Karpas-422 (cell line): Measurements from ENCODE around the gene GALNT13. TPM values are rescaled to one million over a fixed set of nuclear protein-coding genes. Genes with fewer than 3 reads are reported as not detected.

Experiments used
- DNase-seq: peaks from one replicate; pipeline ENCODE4 v3.0.0-alpha.2; 2015
- H2AFZ ChIP-seq: fragments of 200-600 bp; sonication (generic); 2 replicates; pipeline ENCODE4 v1.6.1; 2014; ENCODE audit warnings: antibody characterized with exemption, low read length, mixed read lengths
- H3K27ac ChIP-seq: fragments of 200-600 bp; sonication (generic); 2 replicates; pipeline ENCODE4 v1.5.1; 2014; ENCODE audit warnings: mild to moderate bottlenecking, low read length, moderate library complexity
- H3K27me3 ChIP-seq: fragments of 200-600 bp; sonication (generic); 2 replicates; pipeline ENCODE4 v1.6.1; 2014; ENCODE audit warnings: low read length, mixed read lengths
- H3K36me3 ChIP-seq: fragments of 200-600 bp; sonication (generic); 2 replicates; pipeline ENCODE4 v1.6.1; 2014; ENCODE audit warnings: low read length, mixed read lengths; ENCODE audit not compliant: insufficient read depth
- H3K4me1 ChIP-seq: fragments of 200-600 bp; sonication (generic); 2 replicates; pipeline ENCODE4 v1.6.1; 2014; ENCODE audit warnings: mild to moderate bottlenecking, low read length, mixed read lengths
- H3K4me2 ChIP-seq: fragments of 200-600 bp; sonication (generic); 2 replicates; pipeline ENCODE4 v1.6.1; 2014; ENCODE audit warnings: low read length, low read depth, mild to moderate bottlenecking; ENCODE audit not compliant: poor library complexity, severe bottlenecking
- H3K4me3 ChIP-seq: fragments of 200-600 bp; sonication (generic); 2 replicates; pipeline ENCODE4 v1.5.1; 2014; ENCODE audit warnings: mild to moderate bottlenecking, antibody characterized with exemption, low read length, mixed read lengths
- H3K79me2 ChIP-seq: fragments of 200-600 bp; sonication (generic); 2 replicates; pipeline ENCODE4 v1.6.1; 2014; ENCODE audit warnings: mild to moderate bottlenecking, low read length, mixed read lengths
- H3K9ac ChIP-seq: fragments of 200-600 bp; sonication (generic); 2 replicates; pipeline ENCODE4 v1.6.0; 2014; ENCODE audit warnings: low read length
- H3K9me2 ChIP-seq: fragments of 200-600 bp; sonication (generic), shearing (Covaris generic); replicated peaks from 2 replicates; pipeline ENCODE4 v1.6.0; 2014; ENCODE audit warnings: mild to moderate bottlenecking, low read length, moderate library complexity; ENCODE audit not compliant: insufficient read depth
- H3K9me3 ChIP-seq: fragments of 300-700, 200-600 bp; sonication (generic); 2 replicates; pipeline ENCODE4 v1.6.1; 2014; ENCODE audit warnings: low read length, mixed read lengths
- H4K20me1 ChIP-seq: fragments of 200-600 bp; sonication (generic); 2 replicates; pipeline ENCODE4 v1.6.1; 2014; ENCODE audit warnings: mild to moderate bottlenecking, antibody characterized with exemption, low read length, low read depth; ENCODE audit not compliant: insufficient read depth
- total RNA-seq: library from RNA; depleted of rRNA; stranded (reverse); fragments of >200 nt; shearing (Covaris generic); gene quantifications from 2 replicates; pipeline ENCODE4 v1.2.3, GENCODE V29; 2014; ENCODE audit warnings: low replicate concordance

Gene GALNT13
- total RNA-seq, 1 experiment from 2014 or later: not detected

DNA sequence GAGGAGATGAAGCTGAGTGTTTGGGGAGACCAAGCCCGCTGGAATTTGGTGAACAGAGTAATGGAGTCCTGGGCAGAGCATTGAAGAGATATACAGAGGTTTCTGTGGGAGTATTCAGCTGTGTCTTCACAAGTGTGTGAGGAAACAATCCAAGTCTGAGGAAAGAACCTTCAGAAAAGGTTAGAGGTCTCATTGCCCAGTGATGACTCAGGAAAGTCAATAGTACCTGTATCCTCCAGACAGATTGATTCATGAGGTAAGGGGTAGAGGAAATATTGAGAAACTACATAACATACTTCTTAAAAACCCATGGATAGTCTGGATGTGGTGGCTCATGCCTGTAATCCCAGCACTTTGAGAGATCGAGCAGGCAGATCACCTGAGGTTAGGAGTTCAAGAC lies 392.3 kb downstream of the GALNT13 start:
- no peak overlapping the region for H3K4me2 ChIP-seq
- H3K27me3 ChIP-seq: no peaks in the 10 kb centered on the region
- H3K79me2 ChIP-seq: no peaks in the 10 kb centered on the region
- no peaks in the 10 kb centered on the region for H3K36me3 ChIP-seq
- H4K20me1 ChIP-seq: no peaks in the 10 kb centered on the region
- no peak overlapping the region for H3K9ac ChIP-seq
- H3K9me3 ChIP-seq: peaks cover 12% of the 10 kb centered on the region
- H2AFZ ChIP-seq: no peak overlapping the region
- no peaks in the 10 kb centered on the region for H3K4me1 ChIP-seq
- H3K4me3 ChIP-seq: no peak overlapping the region
- no peak for DNase-seq
- no peak overlapping the region for H3K27ac ChIP-seq
- no peaks in the 10 kb centered on the region for H3K9me2 ChIP-seq

- Histone ChIP-seq H3K9ac (no peak overlapping the region), H3K4me1 (no peaks in the 10 kb centered on the region), H4K20me1 (no peaks in the 10 kb centered on the region), H3K27ac (no peak overlapping the region), H3K4me2 (no peak overlapping the region), H3K9me3 (peaks cover 10% of the 10 kb centered on the region), H3K79me2 (no peaks in the 10 kb centered on the region), H2AFZ (no peak overlapping the region), H3K4me3 (no peak overlapping the region), H3K9me2 (no peaks in the 10 kb centered on the region), H3K36me3 (no peaks in the 10 kb centered on the region), H3K27me3 (no peaks in the 10 kb centered on the region)
- DNase-seq: no peak
Observed at GRCh38 chr2:154267983-154268382, 396.3 kb downstream of the GALNT13 start.

DNA sequence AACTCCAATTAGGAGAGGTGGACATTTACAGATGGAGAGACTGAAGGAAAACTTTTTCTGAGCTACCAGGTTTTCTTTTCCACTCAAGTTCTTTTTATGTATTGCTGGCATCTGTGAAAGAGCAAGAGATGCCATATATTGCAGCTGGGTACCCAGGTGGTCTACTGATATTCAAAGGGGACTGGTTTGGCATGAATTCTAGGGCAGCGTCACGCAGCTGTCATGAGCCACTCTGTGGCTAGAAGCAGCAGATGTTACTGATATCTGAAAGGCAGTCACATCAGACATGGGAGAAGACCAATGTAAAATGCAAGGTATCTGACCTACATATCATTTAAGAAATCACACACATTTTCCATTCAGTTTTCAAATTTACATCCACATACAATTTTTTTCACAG lies 408.8 kb downstream of the GALNT13 start:
- Histone ChIP-seq H3K79me2 (no peaks in the 10 kb centered on the region), H3K27me3 (no peaks in the 10 kb centered on the region), H2AFZ (no peak overlapping the region), H3K9ac (no peak overlapping the region), H3K9me3 (peaks cover 15% of the 10 kb centered on the region; the same call in 1 of the 2 replicates), H3K9me2 (no peaks in the 10 kb centered on the region), H3K4me1 (no peaks in the 10 kb centered on the region), H3K4me3 (no peak overlapping the region), H3K27ac (no peak overlapping the region), H4K20me1 (no peaks in the 10 kb centered on the region), H3K36me3 (no peaks in the 10 kb centered on the region), H3K4me2 (no peak overlapping the region)
- DNase-seq: no peak

GRCh38 chr2:154289870-154290269 lies 418.1 kb downstream of the GALNT13 start:
- peaks cover 11% of the 10 kb centered on the region for H3K9me3 ChIP-seq
- no peak overlapping the region for H3K9ac ChIP-seq
- no peaks in the 10 kb centered on the region for H3K36me3 ChIP-seq
- no peaks in the 10 kb centered on the region for H4K20me1 ChIP-seq
- no peak overlapping the region for H2AFZ ChIP-seq
- H3K27me3 ChIP-seq: no peaks in the 10 kb centered on the region
- no peaks in the 10 kb centered on the region for H3K9me2 ChIP-seq
- H3K4me1 ChIP-seq: no peaks in the 10 kb centered on the region
- no peak overlapping the region for H3K27ac ChIP-seq
- H3K4me3 ChIP-seq: no peak overlapping the region
- no peaks in the 10 kb centered on the region for H3K79me2 ChIP-seq
- H3K4me2 ChIP-seq: no peak overlapping the region
- no peak for DNase-seq

- no peak overlapping the region for H3K4me2 ChIP-seq
- no peaks in the 10 kb centered on the region for H3K36me3 ChIP-seq
- H4K20me1 ChIP-seq: no peaks in the 10 kb centered on the region
- H3K27ac ChIP-seq: no peak overlapping the region
- no peaks in the 10 kb centered on the region for H3K27me3 ChIP-seq
- no peak overlapping the region for H3K9ac ChIP-seq
- H3K79me2 ChIP-seq: no peaks in the 10 kb centered on the region
- no peak overlapping the region for H2AFZ ChIP-seq
- H3K9me3 ChIP-seq: peaks cover 11% of the 10 kb centered on the region
- H3K4me1 ChIP-seq: no peaks in the 10 kb centered on the region
- no peaks in the 10 kb centered on the region for H3K9me2 ChIP-seq
- no peak for DNase-seq
- no peak overlapping the region for H3K4me3 ChIP-seq
Observed at GRCh38 chr2:154291511-154291910, 419.8 kb downstream of the GALNT13 start.

DNA sequence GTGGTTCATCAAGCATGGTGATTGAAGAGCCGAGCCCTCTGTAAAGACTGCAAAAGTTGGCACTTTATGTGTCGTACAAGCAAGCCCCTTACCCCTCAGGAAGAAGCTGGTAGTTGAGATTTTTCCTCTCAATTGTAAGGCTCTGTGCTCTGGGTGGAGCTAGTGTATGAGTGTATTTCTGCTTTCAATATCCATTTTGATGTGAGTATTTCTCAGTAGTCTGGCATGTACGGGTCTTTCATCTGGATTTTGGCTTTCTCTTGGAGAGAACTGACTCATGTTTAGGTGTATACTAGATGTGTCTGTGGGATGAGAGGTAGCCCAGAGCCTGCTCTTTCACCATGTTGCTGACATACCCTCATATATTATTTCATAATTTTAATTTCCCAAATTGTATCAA lies 420.2 kb downstream of the GALNT13 start:
- no peaks in the 10 kb centered on the region for H3K9me2 ChIP-seq
- H3K4me3 ChIP-seq: no peak overlapping the region
- no peaks in the 10 kb centered on the region for H4K20me1 ChIP-seq
- H3K36me3 ChIP-seq: no peaks in the 10 kb centered on the region
- H2AFZ ChIP-seq: no peak overlapping the region
- no peak overlapping the region for H3K4me2 ChIP-seq
- H3K27me3 ChIP-seq: no peaks in the 10 kb centered on the region
- H3K27ac ChIP-seq: no peak overlapping the region
- peaks cover 11% of the 10 kb centered on the region for H3K9me3 ChIP-seq
- H3K9ac ChIP-seq: no peak overlapping the region
- no peak for DNase-seq
- no peaks in the 10 kb centered on the region for H3K79me2 ChIP-seq
- no peaks in the 10 kb centered on the region for H3K4me1 ChIP-seq

- Histone ChIP-seq H3K4me3 (no peak overlapping the region), H3K27ac (no peak overlapping the region), H4K20me1 (no peaks in the 10 kb centered on the region), H3K9me2 (no peaks in the 10 kb centered on the region), H3K9ac (no peak overlapping the region), H3K9me3 (peaks cover 6% of the 10 kb centered on the region), H3K4me1 (no peaks in the 10 kb centered on the region), H3K4me2 (no peak overlapping the region), H3K27me3 (no peaks in the 10 kb centered on the region), H3K79me2 (no peaks in the 10 kb centered on the region), H2AFZ (no peak overlapping the region), H3K36me3 (no peaks in the 10 kb centered on the region)
- DNase-seq: no peak
Observed at GRCh38 chr2:154293864-154294263, 422.1 kb downstream of the GALNT13 start.

DNA sequence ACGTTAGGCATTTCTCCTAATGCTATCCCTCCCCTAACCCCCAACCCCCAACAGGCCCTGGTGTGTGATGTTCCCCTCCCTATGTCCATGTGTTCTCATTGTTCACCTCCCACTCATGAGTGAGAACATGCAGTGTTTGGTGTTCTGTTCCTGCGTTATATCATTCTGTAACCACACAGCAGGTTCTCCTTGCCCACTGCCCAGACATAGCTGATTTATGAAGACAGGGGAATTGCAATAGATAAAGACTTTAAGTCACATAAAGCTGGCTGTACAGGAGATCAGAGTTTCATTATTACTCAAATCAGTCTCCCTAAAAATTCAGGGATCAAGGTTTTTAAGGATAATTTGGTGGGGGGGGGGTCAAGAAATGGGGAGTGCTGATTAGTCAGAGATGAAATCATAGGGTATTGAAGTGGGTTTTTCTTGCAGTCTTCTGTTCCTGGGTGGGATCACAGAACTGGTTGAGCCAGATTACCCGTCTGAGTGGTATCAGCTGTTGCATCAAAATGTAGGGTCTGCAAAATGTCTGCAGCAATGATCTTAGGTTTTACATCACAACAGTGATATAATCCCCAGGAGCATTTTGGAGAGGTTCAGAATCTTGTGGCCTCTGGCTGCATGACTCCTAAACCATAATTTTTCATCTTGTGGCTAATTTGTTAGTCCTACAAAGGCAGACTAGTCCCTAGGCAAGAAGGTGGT lies 434.7 kb downstream of the GALNT13 start:
- H3K36me3 ChIP-seq: no peaks in the 10 kb centered on the region; the same call in 1 of the 2 replicates
- H4K20me1 ChIP-seq: no peaks in the 10 kb centered on the region
- H3K9me2 ChIP-seq: no peaks in the 10 kb centered on the region
- H3K4me2 ChIP-seq: no peak overlapping the region
- H3K4me3 ChIP-seq: no peak overlapping the region
- no peaks in the 10 kb centered on the region for H3K27me3 ChIP-seq
- no peaks in the 10 kb centered on the region for H3K4me1 ChIP-seq
- no peak overlapping the region for H3K9ac ChIP-seq
- no peak overlapping the region for H3K27ac ChIP-seq
- no peak overlapping the region for H2AFZ ChIP-seq
- 0 out of 2 replicates have a peak, but pooled peaks cover 2% of the 10 kb centered on the region for H3K9me3 ChIP-seq
- DNase-seq: no peak
- H3K79me2 ChIP-seq: no peaks in the 10 kb centered on the region
